Stimulated activated CD4-positive, alpha-beta T cell treated with anti-CD3 and anti-CD28 coated beads, Interleukin-1b, Interleukin-23, amount 100 ng/mL, for 4 hours (primary cell): ENCODE results near the gene INVS.

Experiments
- DNase-seq, 2 donors: peaks; one replicate each; pipeline ENCODE4 v3.0.0-alpha.2; 2020; ENCODE audit warnings: low read depth in 2 of 2

Gene INVS

DNA sequence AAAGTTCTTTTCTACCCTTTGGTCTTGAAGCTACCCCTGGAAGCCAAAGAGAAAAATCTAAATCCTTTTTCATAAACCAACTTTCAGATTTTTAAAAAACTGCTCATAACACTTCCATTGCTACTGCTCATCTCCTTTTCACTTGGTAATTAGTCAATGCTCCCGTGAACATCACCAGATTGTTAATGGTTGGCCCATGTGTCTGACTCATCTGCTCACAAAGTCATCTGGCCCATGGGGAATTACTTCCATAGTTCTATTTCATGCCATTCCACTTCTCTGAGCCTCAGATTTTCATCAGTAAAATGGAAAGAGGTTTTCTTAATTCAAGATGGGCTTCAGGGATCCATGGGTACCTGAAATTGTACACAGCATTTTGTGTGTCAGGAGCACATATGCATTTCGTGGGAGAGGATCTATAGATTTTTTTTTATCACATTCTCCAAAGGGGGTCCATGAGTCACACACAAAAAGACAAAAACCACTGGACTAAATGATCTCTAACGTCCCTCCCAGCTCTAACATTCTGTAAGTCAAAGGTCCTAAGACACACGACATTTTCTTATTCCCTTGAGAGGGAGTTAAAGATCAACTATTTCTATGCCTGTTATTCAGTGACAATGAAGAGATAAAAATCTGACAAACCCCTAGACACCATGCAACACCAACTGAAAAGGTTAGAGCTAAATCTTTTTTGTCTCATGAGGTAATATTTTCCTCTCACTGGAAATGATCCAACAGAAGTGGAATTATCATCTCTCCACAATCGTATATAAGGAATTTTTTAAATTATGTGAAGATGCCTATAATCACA is 178.3 kb downstream of the INVS start:
- DNase-seq, result no peak

DNA sequence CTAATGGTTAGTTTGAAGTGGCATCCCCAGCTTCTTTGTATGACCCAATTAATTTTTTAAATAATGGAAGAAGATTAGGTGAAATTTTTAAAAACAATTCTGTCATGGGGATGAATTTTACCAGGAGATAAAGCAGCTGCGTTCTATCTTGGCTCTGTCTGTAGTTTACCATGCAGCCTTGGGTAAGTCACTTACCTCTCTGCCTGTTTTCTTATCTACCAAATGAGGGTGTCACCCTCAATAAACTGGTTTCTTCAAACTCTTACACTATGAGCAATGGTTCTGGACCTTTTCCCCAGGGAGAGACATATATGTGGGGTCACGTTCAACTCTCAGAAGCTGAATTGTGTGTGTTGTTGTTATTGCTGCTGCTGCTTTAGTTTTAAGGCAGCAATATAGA is 182.0 kb downstream of the INVS start:
- DNase-seq, result no peak

DNA sequence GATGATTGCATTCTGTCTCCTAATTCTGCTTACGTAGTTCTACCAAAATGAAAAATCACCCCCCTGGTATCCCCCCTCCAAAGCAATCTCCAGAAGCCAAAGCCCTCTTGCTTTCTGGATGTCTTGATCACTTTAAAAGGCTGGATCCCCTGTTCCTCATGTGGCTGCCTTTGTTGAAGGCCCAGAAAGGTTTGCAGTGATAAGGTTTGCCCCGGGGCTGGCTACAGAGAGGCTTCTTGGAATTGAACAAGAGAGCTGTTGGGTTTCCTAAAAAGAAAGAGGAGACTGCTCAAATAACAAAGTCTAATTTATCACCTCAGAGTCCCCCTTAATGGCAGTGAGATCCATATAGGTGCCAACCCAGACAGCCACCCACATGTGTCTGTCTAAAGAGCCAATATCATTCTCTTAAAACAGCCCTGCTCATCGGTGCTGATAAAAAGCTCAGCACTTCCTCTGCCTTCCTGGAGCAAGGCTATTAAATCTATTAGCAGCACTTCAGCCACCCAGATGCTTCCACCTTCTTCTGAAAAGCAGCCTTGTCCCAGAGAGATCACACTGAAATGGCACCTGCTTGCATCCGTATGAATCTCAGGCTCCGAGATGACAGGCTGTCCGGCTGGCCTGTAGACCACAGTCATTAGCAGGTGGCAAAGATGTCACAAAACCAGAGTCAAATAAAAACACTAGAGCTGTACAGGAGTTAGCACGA is 182.8 kb downstream of the INVS start:
- no peak for DNase-seq

DNA sequence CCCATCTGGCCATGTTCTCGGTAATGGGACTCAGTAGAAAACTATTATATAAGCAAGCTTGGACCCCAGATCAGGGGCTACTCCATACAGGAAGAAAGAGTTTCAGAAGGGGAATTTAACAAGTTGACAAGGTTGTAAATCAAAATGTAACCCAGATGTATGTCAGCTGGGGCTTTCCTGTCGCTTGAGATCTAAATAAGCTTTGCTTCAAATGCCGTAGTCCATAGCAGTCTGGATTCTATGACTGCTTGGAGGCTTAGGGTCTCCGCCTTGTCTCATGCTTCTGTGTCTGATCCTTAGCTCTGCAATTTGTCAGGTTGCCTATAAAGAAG is 183.3 kb downstream of the INVS start:
- no peak for DNase-seq

DNA sequence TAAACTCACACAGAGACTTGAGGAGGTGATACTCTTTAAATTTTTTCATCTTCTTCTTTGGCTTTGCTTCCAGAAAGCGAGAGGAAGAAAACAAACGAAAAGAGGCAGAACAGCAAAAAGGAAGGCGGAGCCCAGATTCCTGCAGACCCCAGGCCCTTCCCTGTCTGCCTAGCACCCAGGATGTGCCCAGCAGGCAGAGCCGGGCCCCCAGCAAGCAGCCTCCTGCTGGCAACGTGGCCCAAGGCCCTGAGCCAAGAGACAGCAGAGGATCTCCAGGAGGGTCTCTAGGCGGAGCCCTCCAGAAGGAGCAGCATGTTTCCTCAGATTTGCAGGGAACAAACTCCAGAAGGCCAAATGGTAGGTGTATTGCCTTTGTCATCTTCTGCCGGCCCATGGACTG is 185.2 kb downstream of the INVS start:
- DNase-seq, result no peak

DNA sequence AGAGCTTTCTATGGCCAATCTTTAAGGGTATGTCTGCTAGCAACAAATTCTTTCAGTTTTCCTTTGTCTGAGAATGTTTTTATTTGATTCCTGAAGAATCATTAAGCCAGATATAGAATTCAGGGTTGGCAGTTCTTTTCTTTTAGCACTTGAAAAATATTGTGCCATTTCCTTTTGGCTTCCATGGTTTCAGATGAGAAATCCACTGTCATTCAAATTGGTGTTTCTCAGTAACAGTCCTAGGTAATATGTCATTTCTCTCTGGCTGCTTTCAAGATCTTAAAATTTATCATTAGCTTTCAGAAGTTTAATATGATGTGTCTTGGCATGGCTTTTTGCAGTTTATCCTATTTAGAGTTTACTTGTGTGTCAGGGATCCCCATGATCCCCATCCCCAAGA is 186.0 kb downstream of the INVS start:
- DNase-seq, result no peak

DNA sequence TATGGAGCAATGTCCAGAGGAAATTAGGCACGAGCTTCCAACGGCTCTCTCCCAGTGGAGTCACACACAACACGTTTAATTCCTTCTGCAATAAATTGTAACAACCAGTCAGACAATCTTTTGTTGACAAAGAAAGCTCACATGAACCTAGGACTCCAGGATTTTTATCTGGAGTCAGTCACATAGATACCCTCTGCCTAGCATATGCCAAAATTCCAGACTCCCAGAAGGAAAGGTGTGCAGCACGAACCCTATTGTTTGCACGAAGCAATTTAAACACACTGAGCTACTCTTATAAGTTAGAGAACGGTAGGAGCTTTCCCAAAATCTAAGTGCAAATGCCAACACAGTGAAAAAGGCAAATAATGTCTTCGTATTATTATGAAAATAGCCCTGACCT is 186.6 kb downstream of the INVS start:
- DNase-seq, result no peak

DNA sequence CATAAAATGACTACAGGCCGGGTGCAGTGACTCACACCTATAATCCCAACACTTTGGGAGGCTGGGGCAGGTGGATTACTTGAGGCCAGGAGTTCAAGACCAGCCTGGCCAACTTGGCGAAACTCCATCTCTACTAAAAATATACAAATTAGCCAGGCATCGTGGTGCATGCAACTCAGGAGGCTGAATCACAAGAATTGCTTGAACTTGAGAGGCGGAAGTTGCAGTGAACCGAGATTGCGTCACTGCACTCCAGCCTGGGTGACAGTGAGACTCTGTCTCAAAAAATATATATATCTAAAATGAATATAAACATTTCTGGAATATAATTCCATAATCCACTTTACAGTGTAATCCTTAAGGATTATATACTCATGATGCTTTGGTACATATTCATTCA is 187.2 kb downstream of the INVS start:
- no peak for DNase-seq

DNA sequence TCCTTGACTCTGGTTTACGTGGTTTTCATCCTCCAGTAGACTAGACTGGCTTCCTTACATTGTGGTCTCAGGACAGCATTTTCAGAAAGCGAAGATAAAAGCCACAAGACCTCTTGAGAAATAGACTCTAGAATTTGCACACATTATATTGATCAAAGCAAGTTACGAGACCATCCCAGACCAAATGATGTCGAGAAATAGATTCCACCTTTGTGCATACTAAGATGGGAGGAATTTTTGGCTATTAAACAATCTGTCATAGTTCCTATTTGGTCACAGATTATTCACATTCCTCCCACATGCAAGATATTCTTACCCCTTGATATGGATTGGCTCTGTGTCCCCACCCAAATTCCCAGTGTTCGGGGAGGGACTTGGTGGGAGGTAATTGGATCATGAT is 188.1 kb downstream of the INVS start:
- DNase-seq, result no peak

DNA sequence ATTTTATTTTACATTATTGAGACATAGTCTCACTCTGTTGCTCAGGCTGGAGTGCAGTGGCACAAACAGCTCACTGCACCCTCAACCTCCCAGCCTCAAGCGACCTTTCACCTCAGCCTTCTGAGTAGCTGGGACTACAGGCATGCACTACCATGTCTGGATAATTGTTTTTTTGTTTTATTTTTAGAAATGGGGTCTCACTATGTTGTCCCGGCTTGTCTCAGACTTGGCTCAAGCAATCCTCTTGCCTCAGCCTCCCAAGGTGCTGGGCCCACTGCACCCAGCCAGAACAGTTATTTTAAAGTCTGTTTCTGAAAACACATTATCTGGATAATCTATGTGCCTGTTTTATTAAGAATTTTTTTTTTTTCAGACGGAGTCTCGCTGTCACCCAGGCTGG is 191.7 kb downstream of the INVS start:
- no peak for DNase-seq

DNA sequence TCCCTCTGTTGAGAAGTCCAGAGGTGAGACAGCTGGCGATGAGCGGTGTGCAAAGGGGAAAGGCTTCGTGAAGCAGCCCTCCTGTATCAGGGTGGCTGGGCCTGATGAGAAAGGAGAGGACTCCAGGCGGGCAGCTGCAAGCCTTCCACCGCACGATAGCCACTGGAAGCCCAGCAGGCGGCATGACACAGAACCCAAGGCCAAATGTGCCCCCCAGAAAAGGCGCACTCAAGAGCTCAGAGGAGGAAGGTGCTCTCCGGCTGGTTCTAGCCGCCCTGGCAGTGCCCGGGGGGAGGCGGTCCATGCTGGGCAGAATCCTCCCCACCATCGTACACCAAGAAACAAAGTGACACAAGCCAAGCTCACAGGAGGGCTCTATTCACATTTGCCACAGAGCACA is 193.4 kb downstream of the INVS start:
- DNase-seq, result no peak

DNA sequence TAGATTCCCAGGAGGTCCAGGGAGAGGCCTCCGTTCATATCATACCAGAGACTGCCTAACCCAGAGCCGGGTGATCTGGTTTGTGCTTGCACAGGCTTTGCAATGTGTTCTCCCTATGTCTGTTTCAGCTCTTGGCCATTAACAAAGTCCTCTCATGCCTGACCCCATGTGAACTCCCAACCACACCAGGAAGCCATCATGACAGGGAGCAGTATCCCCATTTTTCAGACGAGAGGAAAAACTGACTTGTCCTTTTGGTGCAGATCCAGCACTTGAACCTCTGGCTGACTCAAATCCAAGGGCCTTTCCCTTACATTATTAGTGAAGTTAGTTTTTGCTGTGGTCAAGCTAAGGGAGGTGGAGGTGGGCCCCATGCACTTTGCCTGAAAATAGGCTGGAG is 195.3 kb downstream of the INVS start:
- no peak for DNase-seq

DNA sequence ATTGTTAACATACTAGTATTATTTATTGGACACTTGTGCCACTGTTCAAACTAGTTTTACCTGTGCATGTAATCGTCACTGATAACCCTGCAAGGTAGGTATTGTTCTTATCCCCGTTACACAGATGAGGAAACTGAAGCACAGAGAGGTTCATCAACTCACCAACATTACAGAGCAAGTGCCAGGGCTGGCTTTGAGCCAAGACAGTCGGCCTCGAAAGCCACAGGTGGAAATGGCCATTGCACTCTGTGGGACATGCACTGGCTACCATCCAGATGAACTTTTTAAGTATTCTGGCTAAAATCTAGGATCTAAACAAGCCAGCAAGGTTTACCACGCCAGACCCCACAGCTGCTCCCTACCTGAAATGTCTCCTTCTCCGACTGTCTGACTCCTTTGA is 195.8 kb downstream of the INVS start:
- no peak for DNase-seq

DNA sequence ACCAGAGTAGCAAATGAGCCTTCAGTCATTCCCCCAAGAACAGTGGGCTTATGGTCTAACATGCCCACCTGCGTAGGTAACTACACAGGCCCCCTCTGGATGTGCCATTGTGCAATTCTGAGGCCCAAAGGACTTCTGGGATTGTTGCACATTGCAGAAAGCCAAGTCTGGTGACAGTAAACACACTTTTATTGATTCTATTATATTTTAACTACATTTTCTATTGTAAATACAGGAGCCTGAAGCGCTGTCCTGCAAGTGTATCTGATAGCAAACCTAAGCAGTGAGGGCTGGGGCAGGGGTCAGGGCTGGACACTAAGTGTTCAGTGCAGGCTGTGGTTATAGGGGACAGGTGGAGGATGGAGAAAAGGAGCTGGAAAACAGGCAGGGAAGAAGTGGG is 196.2 kb downstream of the INVS start:
- DNase-seq, result no peak

DNA sequence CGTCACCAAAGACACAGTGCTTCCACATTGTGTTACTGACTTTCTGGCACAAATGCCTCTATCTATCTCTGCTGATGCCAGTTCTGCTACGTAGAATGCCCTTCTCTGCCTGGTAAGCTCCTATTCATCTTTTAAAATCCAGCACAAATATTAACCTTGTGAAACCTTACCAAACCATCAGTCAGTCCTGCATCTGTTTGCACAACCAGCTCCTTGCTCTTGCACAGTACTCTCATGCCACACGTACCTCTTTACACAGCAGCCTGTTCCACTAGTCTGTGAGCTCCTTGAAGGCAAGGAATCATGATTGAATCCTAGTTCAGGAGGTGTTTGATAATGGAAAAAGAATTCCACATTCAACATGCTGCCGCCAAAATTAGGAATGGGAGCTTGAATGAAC is 197.4 kb downstream of the INVS start:
- DNase-seq, result no peak

DNA sequence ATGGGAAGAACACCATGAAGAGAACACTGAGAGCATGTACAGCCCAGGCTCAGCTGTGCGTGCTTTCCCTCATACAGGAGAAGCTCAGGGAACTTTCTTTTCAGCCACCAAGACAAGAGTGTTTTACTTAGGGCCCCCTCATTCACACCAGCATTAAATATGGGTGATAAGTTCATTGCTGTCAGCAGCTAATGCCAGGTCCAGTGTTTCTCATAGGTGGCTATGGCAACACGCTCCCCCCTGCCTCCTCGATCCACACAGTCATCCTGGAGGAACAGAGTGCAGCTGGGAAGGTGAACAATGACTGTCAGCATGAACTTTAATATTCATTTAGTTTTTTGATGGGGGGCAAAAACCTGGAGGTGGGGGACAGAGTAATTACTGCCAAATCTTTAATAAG is 199.3 kb downstream of the INVS start:
- DNase-seq, result no peak

DNA sequence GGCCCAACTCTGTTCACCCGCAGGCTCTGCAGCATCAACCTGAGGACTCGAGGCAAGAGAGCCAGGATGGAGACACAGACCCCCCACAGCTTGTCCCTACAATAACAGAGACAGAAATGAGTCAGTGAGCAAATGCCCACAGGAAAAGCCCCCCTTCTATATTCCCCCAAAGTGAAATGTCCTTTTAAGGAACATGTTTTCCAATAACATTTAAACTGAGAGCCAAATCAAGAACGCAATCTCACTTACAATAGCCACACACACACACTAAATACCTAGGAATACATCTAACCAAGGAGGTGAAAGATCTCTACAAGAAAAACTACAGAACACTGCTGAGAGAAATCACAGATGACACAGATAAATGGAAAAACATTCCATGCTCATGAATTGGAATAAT is 204.7 kb downstream of the INVS start:
- no peak for DNase-seq

DNA sequence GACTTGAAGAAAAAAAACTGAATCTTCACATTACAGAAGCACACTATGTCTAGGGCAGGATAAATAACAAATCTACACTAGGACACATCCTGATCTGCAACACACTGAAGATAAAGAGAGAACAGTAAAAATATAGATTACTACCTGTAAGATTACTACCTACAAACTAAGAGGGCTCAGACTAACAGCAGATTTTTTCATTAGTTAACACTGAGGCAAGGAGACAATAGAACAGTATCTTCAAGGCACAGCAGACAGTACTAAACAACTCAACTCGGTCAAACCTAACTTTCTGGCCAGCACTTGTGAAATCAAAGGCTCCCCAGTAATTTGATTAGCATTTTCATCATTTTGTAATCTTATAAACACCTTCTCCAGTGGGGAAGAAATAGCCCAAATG is 207.2 kb downstream of the INVS start:
- DNase-seq, result no peak

DNA sequence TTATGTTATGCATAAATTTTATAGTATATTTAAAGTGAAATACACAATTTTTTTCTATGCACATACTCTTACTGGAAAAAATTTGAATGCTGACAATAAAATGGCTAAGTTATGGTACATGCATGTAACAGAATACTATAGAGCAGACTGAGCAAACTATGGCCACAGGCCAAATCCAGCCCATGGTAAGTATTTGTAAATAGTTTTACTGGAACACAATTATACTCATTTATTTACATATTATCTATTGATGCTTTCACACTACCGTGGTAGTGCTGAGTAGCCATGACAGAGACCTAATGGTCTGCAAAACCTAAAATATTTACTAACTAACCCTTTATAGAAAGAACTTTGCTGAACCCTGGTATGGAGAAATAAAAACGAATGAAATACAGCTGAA is 208.0 kb downstream of the INVS start:
- DNase-seq, result no peak

DNA sequence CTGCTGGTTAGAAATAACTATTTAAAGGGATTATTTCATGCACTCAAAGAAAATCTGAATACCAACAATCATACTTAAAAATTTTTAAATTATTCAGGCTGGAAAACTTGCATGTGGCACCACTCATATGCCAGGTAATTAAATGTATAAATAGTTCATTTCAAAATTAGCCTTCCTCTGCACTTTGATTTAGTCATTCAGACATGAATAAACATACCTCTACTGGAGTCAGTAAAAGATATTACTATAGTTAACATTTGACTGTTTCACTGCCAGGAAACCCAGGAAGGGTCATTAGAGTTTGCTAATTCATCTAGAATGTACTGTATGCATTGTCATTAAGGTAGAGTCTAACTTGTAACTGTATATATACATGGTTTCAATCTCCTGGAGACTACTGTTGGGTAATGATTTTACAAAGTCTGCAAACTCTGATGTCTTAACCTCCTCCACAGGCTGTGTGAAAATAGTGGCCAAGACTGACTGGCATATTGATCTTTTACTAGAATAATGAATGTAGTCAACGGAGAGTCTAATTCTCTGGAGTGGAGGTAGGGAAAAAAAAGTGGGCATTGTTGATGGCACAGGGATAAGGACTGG is 210.0 kb downstream of the INVS start:
- no peak for DNase-seq

DNA sequence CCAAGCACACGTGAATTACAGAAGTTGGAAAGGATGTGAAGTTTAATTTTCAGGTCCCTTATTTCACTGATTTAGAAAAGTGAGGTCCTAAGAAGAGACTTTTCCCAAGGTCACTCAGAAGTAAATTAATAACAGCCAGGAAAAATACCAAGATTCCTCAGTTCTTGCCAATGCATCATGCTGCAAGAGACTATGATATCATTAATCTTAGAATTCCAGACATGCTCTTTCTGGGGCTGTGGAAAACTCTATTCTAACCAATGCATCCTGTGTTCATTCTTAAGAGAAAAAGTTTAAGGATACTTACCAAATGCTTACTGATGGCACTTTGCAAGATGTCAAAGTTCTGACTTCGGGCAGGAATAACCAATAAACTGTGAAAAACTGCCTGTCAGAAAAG is 210.9 kb downstream of the INVS start:
- DNase-seq, result no peak

DNA sequence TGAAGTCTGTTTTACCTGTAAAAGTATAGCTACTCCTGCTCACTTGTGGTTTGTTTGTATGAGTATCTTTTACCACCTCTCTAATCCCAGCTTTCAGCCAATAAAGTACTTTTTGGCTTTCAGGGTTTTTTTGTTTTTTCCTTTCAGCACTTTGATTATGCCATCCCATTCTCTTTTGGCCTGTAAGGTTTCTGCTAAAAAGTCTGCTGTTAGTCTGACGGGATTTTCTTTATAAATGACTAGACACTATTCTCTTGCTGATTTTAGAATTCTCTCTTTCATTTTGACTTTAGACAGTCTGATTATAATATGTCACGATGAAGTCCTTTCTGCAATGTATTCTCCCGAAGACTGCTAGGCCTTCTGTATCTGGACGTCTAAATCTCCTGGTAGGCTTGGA is 216.5 kb downstream of the INVS start:
- no peak for DNase-seq

DNA sequence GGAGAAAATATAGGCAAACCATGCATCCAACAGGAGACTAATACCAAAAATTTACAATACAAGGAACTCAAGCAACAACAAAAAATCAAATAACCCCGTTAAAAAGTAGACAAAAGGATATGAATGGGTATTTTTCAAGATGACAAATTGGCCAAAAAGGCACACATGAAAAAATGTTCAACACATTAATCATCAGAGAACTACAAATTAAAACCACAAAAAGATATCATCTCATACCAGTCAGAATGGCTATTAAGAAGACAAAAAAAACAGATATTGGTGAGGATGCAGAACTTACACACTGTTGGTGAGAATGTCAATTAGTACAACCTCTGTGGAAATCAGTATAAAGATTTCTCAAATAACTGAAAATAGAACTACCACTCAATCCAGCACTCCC is 218.7 kb downstream of the INVS start:
- no peak for DNase-seq
